Left renal cortex interstitium (tissue), 4 donors: ENCODE data around the gene CLDN4. TPM values are rescaled to one million over a fixed set of nuclear protein-coding genes. Genes with fewer than 3 reads are reported as not detected.
"Not testable (repeated sequence)": the region's sequence is repeated elsewhere in the genome, so short reads cannot be mapped to it uniquely, and the experiment has no call there.

ENCODE experiments used
- DNase-seq, 4 donors: peaks; one replicate each; pipeline ENCODE4 v3.0.0-alpha.2; 2013; ENCODE audit warnings: low read depth in 4 of 4, low spot score in 2 of 4, missing footprints in 1 of 4
- polyA plus RNA-seq, 4 donors: library from polyadenylated mRNA; unstranded; fragments of 120-200 nt; gene quantifications; one replicate each; pipeline ENCODE4 v1.2.1, GENCODE V29; 2013; ENCODE audit not compliant: insufficient read length in 4 of 4

The CLDN4 gene
- polyA plus RNA-seq, 4 donors, result 57.5 to 104 (median 96.4) TPM

DNA sequence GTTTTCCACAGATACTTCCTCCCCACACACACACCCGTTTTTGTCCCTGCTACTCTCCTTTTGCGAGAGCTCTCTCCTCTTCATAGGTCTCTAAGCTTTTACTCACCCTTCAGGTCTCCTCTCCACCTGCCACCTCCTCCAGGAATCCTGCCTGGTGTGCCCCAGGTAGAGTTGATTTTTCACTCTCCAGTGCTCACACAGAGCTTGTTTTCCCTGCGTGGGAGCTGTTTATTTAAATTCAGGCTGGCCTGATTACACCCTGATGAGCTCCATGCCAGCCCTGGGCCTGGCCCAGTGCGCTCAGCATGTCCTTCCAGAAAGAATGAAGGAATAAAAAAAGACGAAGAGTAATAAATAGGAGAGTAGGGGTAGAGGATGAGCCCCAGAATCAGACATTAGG, 7.5 kb upstream of the CLDN4 start:
- no peak for DNase-seq

DNA sequence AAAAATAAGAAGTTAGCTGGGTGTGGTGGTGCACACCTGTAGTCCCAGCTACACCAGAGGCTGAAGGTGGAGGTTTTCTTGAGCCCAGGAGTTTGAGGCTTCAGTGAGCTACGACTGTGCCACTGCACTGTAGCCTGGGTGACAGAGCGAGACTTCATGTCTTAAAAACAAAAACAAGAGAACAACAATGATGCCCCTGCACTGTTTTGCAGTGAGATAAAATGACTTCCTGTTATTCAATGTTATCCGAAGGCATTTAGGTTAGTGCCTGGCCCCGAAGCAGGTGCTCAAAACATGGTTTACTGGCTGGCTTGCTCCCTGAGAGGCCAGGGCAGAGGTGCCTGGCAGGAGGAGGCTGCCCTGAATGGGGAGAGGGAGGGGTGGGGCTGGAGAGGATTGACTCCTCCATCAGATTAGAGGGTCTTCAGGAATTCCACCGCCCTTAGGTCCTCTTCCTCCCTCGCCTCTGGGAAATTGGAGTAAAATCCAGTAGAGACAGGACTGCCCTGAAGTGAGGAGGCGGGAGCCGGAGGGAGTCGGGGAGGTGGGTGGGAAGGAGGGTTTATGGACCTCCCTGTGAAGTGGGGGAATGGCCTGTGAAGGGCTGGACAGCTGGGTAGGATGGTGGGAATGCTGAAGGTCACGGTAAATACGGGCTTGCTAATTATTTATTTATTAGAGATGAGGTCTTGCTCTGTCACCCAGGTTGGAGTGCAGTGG, 6.8 kb upstream of the CLDN4 start:
- DNase-seq, result no peak

DNA sequence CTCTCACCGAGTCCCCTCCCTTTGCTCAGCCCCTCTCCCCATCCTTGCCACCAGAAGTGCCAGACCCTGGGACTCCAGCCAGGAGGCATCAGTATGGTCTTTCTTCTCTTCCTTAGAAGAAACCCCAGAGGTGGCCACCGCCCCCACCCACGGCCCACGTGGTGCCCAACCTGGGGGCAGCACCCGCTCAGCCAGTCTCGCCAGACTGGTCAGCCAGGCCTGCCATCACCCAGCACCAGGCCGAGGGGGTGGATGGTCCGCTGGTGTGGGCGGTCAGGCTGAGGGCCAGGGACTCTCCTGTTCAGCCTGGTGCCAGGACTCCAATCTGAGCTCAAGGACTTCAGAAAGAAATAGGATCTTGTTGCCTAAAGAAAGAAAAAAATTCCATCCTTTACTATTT, 5.8 kb upstream of the CLDN4 start:
- DNase-seq, result no peak

DNA sequence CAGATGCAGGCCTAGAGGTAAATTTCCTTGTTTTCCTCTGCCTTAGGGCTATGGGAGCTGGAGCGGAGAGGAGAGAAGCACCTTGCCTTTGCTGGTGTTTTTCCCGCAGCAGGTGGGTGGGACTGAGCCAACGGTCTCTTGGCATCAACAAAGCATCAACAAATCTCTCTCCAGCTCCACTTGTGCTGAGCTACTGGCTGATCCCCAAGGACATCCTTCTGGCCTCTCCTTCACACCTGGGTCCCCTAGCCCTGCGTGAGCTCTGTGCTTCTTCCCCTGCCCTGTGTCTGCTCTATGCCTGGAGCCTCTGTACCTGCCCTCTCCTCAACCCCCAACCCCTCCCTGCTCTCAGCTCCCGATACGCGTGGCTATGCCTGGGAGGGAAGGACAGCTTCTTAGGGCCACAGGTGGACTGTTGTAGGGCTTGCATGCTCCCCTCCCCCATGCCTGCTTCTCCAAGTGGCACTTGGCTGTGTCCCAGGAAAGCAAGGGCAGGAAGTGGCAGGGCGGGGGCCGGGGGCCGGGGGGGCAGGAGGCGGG, 3.2 kb upstream of the CLDN4 start:
- DNase-seq, result no peak

DNA sequence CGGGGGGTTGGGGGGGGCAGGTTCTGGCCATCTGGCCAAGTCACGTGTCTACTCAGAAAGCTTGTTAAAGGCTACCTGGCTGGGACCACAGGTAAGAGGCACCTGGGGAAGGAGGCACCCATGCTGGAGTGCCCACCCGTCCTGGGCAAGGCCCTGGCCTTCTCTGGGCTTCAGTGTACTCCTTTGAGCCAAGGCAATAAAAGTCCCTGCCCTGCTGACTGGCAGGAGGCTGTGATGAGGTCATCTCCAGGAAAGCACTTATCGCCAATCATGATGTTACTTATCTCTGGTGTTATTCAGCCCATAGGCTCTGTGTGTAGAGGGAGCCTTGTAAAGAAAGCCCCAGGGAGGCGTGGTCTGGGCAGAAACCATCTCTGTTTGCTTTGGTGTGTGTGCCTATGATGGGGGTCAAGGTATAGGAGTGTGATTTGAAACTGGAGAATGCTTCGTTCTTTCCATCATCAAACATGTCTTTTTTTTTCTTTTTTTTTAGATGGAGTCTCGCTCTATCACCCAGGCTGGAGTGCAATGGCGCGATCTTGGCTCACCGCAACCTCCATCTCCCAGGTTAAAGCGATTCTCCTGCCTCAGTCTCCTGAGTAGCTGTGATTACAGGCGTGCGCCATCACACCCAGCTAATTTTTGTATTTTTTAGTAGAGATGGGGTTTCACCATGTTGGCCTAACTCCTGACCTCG, 2.5 kb upstream of the CLDN4 start:
- DNase-seq, result no peak

DNA sequence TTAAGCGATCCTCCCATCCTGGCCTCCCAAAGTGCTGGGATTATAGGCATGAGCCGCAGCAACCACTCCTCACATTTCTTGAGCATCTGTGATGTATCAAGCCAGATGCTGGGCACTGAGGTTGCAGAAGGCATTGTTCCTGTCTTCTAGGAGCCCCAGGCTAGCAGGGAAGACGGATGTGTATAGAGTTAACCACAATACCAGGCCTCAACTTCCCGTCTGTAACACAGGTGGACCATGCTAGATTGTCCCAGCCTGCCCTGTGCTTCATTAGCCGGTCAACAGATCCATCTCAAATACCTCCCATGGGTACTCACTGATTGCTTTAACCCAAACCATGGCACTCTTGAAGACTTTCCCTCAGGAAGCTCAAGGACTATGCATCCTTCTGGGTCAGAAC, 1.8 kb upstream of the CLDN4 start:
- no peak for DNase-seq

DNA sequence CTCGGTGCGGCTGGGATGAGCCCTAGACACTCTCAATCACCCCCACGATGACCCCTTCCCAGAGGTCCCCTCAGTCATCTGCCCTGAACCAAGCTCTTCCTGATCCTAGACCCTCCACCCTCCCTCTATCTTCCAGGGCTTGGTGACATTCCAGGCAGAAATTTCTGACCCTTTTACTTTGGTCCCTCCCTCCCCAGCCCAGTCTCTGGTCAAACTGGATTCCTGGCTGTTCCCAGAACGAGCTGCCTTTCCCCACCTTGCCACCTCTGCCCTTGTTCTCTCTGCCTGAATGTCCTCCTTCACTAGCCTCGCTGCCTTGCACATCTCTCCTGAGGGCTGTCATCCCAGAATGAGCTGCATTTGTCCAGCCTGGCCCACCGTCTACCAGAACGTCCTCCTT, 1.3 kb upstream of the CLDN4 start:
- no peak for DNase-seq

DNA sequence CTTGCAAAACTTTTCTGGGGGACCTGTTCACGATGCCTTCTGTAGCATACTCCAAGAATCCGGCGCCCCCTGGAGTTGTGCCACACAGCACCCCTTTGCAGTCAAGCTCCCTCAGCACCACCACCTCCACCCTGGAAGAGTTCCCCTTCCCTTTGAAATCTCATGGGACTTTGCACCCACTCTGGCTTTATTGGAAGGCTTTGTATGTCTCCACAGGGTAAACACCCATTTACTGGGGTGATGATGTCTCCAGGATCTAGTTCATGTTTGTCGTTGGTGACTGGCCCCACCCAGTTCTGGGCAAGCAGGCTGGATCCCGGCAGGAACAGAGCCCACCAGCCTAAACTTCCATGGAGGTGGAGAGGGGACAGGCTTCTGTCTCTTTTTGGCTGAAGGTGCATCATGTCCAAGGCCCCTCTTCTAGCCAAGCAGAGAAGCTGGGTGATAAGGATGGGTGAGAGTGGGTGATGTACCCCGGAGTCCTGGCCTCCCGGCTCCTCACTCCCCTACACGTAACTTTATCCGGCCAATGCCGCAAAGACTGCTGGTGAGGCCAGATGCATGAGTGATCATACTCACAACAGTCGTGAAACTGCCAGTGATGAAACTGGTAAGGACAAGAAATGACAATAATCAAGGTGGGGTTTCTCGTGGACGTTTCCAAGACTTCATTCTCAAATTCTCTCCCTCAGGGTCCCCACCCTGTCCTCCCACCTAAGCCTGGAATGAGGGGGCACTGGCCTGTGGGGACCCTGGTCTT, 695 bp upstream of the CLDN4 start:
- no peak for DNase-seq

DNA sequence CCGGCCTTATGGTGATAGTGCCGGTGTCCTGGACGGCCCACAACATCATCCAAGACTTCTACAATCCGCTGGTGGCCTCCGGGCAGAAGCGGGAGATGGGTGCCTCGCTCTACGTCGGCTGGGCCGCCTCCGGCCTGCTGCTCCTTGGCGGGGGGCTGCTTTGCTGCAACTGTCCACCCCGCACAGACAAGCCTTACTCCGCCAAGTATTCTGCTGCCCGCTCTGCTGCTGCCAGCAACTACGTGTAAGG, 713 bp downstream of the CLDN4 start:
- DNase-seq, result no peak

DNA sequence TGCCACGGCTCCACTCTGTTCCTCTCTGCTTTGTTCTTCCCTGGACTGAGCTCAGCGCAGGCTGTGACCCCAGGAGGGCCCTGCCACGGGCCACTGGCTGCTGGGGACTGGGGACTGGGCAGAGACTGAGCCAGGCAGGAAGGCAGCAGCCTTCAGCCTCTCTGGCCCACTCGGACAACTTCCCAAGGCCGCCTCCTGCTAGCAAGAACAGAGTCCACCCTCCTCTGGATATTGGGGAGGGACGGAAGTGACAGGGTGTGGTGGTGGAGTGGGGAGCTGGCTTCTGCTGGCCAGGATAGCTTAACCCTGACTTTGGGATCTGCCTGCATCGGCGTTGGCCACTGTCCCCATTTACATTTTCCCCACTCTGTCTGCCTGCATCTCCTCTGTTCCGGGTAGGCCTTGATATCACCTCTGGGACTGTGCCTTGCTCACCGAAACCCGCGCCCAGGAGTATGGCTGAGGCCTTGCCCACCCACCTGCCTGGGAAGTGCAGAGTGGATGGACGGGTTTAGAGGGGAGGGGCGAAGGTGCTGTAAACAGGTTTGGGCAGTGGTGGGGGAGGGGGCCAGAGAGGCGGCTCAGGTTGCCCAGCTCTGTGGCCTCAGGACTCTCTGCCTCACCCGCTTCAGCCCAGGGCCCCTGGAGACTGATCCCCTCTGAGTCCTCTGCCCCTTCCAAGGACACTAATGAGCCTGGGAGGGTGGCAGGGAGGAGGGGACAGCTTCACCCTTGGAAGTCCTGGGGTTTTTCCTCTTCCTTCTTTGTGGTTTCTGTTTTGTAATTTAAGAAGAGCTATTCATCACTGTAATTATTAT, 1.2 kb downstream of the CLDN4 start:
- DNase-seq, result no peak

DNA sequence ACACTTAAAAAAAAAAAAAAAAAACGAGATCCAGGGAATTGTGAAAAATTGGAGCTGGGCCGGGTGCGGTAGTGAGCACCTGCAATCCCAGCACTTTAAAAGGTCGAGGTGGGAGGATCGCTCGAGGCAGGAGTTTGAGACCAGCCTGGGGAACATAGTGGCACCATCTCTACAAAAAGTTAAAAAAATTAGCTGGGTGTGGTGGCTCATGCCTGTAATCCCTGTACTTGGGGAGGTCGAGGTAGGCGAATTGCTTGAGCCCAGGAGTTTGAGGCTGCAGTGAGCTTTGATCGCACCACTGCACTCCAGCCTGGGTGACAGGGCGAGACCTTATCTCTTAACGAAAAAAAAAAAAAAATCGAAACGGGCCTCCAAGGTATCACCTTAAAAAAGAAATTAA, 2.0 kb downstream of the CLDN4 start:
- DNase-seq, result no peak

DNA sequence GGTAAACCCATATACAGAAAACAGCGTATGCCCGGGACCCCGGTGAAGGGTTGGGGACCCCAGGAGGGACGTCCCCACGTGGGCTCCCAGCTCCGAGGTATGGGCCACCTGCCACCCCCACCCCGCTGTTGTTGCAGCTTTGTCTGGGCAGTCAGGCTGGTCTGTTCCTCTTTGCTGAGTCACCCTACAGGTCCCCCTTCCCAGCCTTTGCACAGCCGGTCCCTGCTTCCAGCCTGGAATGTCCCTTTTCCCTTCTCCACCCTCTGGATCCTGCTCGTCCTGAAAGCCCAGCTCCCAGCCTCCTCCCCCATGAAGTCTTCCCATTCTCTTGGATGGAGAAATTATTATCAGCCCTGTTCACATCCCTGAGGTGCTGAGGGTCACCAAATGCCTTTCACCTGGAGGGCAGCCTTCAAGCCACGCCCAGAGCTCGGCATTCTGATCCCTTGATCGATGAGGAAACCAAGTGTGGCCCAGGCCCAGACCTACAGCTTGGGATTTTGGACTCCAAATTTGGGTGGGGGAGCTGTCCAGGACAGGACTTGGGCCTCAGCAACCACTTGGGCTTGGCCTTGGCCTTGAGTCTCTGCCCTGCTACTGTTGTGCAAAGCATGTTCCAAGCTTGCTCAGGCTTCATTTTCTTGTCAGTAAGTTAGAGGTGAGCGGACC, 2.6 kb downstream of the CLDN4 start:
- DNase-seq, result no peak

DNA sequence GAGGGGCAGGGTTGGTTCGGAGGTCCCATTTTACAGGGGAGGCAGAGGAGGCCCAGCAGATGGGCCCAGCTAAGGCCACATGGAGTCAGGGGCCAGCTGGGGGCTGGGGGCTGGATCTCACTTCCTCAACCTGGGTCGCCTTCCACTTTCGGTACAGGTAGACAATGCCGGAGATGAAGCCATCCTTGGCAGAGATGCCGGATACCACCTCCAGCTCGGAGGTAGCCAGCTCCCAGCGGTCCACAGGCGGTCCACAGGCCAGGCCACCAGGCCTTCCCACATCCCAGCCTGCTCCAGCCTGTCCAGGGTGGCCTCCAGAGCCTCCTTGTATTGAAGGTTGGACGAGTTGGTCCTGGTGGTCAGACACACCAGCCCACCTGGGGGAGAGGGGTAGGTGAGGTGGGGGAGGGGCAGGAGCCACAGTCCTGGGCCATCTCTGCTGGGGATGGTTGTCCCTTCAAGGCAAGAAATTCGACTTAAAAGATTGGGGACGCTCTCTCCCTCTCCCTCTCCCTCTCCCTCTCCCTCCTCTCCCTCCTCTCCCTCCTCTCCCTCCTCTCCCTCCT, 3.9 kb downstream of the CLDN4 start:
- DNase-seq, result no peak

DNA sequence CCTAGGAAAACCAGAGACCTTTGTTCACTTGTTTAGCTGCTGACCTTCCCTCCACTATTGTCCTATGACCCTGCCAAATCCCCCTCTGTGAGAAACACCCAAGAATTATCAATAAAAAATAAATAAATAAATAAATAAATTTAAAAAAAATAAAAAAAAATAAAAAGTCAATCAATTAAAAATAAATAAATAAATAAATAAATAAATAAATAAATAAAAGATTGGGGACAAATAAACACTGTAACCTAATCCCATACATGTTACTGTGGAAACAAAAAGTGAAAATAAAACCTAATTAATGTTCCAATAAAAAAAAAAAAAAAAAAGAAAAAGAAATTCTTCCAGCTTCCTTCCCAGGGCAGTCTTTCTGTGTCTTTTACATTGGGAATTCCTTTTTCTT, 6.4 kb downstream of the CLDN4 start:
- not testable (repeated sequence) for DNase-seq

DNA sequence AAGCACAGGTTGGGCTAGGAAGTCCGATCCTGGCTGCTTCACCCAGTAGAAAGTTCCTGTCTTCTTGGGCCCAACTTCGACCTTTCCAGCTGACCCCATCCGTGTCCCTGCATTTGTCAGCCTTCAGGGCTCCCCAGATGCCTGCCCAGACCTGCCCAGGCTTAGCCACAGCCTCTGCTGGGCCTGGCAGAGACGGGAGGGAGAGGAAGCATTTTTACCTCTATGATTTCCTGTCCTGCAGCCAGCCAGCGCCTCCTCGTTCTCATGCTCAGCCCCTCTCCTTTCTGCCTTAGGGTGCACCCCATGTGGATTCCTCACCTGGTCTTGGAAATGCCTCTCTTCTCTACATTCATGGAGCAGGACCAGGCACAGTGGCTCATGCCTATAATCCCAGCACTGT, 7.8 kb downstream of the CLDN4 start:
- DNase-seq, result no peak

DNA sequence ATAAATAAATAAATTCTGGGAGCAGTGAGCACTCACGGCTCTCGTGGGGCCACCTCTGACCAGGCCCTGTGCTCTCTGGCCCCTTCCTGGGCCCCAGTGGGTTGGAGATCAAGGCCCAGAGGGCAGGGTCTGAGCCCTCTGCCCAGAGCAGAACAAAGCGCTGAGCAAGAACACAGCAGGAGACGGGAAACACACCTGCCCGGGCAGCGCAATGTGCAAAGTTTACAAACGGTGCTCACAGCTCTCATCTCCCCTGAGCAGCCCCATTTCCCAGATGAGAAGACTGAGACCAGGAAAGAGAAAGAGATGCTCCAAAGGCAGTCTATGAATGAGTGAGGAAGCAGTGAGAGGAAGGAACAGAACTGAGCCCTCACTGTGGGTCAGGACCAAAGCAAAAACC, 8.5 kb downstream of the CLDN4 start:
- DNase-seq, result no peak

DNA sequence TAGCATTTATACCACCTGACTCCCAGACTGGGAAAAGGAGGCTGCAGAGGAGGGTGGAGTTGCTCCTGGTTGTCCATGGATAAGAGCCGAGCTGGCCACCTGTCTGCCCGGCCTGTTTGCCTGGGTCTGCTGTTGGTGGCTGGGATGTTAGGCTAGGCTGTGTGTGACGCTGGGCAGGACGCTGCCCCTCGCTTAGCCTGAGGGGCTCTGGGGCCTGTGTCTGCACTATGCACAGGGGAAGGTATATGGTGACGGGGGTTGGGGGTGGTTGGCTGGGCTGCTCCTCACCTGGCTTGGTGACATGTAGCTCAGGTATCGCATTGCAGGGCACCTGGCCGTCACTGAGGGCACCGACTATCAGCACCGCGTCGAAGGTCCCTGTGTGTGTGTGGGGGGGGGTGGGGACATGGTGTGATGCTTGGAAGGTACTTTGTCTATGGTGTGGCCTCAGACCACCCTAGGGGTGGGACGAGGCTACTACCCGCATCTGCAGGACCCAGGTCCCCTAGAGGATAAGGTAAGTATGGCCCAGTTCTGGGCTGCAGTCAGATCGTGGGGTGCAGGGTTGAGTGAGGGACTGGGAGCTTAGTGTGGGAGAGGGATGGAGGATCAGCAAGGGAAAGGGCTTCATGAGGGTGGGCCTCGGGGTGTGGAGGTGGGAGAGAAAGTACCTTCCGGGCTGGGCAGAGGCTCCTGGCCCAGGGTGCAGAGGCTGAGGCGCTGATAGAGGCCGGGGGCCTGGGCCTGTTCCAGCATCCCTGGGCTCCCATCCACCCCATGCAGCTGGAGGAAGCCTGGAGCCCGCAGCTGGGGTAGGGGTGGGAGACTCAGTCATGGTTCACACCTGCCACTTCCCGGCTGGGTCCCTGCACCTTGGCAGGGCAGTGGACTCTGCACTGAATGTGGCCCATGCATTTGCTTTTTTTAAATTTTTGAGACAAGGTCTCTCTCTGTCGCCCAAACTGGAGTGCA, 9.2 kb downstream of the CLDN4 start:
- DNase-seq, result no peak

DNA sequence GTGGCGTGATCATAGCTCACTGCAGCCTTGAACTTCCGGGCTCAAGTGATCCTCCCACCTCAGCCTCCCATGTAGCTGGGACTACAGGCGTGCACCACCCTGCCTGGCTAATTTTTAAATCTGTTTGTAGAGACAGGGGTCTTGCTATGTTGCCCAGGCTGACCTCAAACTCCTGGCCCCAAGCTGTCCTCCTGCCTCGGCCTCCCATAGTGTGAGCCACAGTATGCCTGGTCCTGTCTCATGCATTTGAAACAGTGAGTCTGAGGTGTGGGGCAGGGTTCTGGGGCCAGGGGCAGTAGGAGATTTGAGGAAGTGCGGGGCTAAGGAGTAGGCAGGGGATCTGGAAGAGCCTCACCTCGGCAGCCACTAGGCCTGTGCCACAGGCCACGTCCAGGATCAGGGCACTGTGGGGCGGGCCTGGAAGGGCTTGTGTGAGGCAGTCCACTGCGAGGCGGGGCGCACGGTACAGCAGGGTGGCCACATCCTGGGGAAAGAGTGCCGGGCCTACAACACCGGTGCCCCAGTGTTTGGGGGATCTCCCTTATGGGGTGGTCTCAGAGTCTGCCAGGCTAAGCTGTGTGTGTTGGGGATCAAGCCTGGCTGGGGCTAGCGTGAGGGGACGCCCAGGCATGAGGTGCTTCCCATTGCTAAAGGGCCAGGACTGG, 10.1 kb downstream of the CLDN4 start:
- no peak for DNase-seq
